Lower lobe of right lung (tissue), 2 donors: ENCODE measurements around the gene TTC23L. TPM values are rescaled to one million over a fixed set of nuclear protein-coding genes. Genes with fewer than 3 reads are reported as not detected.
A peak's percentile ranks its signal among the peaks of the same experiment; 100 is the strongest.

Source experiments
- ATAC-seq, 2 donors: fragments of 200-7000 bp; cut with Tn5 transposase; one replicate each; pipeline ENCODE4 v1.9.1; 2020 to 2022; ENCODE audit warnings: mild to moderate bottlenecking in 2 of 2, moderate library complexity in 2 of 2
- DNase-seq: peaks from one replicate; pipeline ENCODE4 v3.0.0-alpha.2; 2020
- H3K27ac ChIP-seq: fragments of 200-600 bp; one replicate; pipeline ENCODE4 v1.8.0; 2022
- H3K27me3 ChIP-seq: fragments of 200-600 bp; one replicate; pipeline ENCODE4 v1.8.0; 2022; ENCODE audit warnings: low read depth
- H3K36me3 ChIP-seq: fragments of 200-600 bp; one replicate; pipeline ENCODE4 v1.8.0; 2022; ENCODE audit warnings: mild to moderate bottlenecking
- H3K4me1 ChIP-seq: fragments of 200-600 bp; one replicate; pipeline ENCODE4 v1.8.0; 2022
- H3K4me3 ChIP-seq: fragments of 200-600 bp; one replicate; pipeline ENCODE4 v1.8.0; 2022; ENCODE audit warnings: mild to moderate bottlenecking
- H3K9me3 ChIP-seq: fragments of 200-600 bp; one replicate; pipeline ENCODE4 v1.8.0; 2022
- intact Hi-C: fragments of 100-400 bp; cut with DNase I; formaldehyde crosslinking; loops from one replicate; pipeline ENCODE4 v1.11.0; 2022
- total RNA-seq: library from RNA; stranded (reverse); fragmentation: NEBNext Ultra II Directional; extraction: Animal tissue kit (Norgen Biotek cat#: 25700); gene quantifications from one replicate; pipeline ENCODE4 v1.2.1, GENCODE V29; 2021
- TF ChIP-seq, protein P1 (sequence below): fragments of 200-600 bp; IDR thresholded peaks from one replicate; pipeline ENCODE4 v1.8.0; 2022; ENCODE audit warnings: antibody characterized with exemption, mild to moderate bottlenecking
- donor health status: DM: no; HTN: yes; CAD: no; lungs with severe emphysema.

Gene TTC23L
- total RNA-seq, 1 donor from 2014 or later, result 1.3 TPM

- Histone ChIP-seq H3K9me3 (no peaks in the 10 kb centered on the region), H3K27ac (no peak overlapping the region), H3K36me3 (no peaks in the 10 kb centered on the region), H3K4me1 (no peaks in the 10 kb centered on the region), H3K4me3 (no peak overlapping the region), H3K27me3 (no peaks in the 10 kb centered on the region)
- no peak for ATAC-seq
- intact Hi-C loops, result no loop called here
- DNase-seq, result no peak
- TF ChIP-seq, protein P1, sequence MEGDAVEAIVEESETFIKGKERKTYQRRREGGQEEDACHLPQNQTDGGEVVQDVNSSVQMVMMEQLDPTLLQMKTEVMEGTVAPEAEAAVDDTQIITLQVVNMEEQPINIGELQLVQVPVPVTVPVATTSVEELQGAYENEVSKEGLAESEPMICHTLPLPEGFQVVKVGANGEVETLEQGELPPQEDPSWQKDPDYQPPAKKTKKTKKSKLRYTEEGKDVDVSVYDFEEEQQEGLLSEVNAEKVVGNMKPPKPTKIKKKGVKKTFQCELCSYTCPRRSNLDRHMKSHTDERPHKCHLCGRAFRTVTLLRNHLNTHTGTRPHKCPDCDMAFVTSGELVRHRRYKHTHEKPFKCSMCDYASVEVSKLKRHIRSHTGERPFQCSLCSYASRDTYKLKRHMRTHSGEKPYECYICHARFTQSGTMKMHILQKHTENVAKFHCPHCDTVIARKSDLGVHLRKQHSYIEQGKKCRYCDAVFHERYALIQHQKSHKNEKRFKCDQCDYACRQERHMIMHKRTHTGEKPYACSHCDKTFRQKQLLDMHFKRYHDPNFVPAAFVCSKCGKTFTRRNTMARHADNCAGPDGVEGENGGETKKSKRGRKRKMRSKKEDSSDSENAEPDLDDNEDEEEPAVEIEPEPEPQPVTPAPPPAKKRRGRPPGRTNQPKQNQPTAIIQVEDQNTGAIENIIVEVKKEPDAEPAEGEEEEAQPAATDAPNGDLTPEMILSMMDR, result no peak
Observed at GRCh38 chr5:34869256-34869655, 30.3 kb downstream of the TTC23L start.

GRCh38 chr5:34870382-34870781 is 31.4 kb downstream of the TTC23L start:
- TF ChIP-seq, protein P1, result no peak
- no peaks in the 10 kb centered on the region for H3K4me1 ChIP-seq
- no peak overlapping the region for H3K27ac ChIP-seq
- ATAC-seq (no peak), DNase-seq (no peak)
- intact Hi-C loops, result no loop called here
- H3K9me3 ChIP-seq, result no peaks in the 10 kb centered on the region
- H3K36me3 ChIP-seq, result no peaks in the 10 kb centered on the region
- no peaks in the 10 kb centered on the region for H3K27me3 ChIP-seq
- H3K4me3 ChIP-seq, result no peak overlapping the region

- ATAC-seq (no peak), DNase-seq (no peak)
- intact Hi-C loops, result no loop called here
- H3K9me3 ChIP-seq, result no peaks in the 10 kb centered on the region
- no peak overlapping the region for H3K4me3 ChIP-seq
- TF ChIP-seq, protein P1, result no peak
- H3K36me3 ChIP-seq, result no peaks in the 10 kb centered on the region
- no peak overlapping the region for H3K27ac ChIP-seq
- no peaks in the 10 kb centered on the region for H3K27me3 ChIP-seq
- no peaks in the 10 kb centered on the region for H3K4me1 ChIP-seq
Observed at GRCh38 chr5:34876275-34876674, 37.3 kb downstream of the TTC23L start.

DNA sequence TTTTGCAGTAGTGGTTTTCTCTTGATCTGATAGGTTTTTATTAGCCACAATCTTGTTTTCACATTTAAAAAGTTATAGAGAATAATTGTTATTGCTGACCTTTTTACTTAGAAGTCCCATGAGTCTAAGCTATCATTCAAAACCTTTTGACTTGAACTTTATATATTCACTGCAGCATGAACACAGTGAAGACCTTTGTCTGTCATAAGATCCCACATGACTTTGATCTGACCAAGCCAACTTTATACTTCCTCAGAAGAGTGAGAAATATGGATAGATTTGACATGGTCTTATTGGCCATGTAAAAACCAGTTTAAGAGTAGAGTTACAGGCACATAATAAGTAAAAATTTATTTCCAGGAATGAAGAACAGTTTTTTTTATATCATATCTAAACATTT is 42.3 kb downstream of the TTC23L start:
- TF ChIP-seq, protein P1, result no peak
- no peak overlapping the region for H3K4me3 ChIP-seq
- no peak overlapping the region for H3K27ac ChIP-seq
- intact Hi-C loops, result no loop called here
- no peaks in the 10 kb centered on the region for H3K4me1 ChIP-seq
- no peaks in the 10 kb centered on the region for H3K27me3 ChIP-seq
- no peaks in the 10 kb centered on the region for H3K36me3 ChIP-seq
- H3K9me3 ChIP-seq, result no peaks in the 10 kb centered on the region
- no peak for ATAC-seq
- DNase-seq, result no peak

DNA sequence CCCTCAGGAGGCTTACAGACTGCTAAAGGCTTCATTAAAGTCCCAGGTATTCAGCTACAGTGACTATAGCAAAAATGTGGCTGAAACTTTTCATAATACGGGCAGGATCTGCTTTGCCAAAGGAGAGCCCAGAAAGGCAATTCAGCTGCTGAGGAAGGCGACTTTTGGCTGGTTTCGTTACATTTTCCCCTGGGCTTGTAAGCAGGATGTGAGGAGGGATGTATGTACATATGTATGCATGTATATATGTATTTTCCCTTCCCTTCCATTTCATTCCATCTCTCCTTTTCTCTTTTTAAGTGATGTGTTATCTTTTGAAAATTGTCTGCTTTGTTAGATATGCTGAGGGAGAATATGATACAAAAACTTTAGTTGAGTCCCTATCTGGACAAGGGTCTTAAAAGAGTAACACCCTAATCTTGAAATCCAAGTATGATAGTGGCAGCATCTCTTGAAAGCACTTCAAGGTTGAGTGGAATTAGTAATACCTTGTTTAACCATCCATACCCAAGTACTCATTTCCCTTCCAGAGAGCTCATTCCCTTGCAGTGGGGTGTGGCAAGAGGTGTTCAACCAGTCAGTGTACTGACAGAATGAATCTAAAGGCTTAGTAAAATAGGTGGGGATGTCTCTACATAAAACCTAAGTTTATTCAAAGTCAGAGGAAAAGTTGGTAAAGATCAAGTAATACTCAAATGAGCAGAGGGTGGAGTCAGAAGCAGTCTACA is 47.6 kb downstream of the TTC23L start:
- no peak for DNase-seq
- no peaks in the 10 kb centered on the region for H3K9me3 ChIP-seq
- no peaks in the 10 kb centered on the region for H3K4me1 ChIP-seq
- intact Hi-C loops, result no loop called here
- peak in 1 of 2 donors; percentile 70 for ATAC-seq
- H3K36me3 ChIP-seq, result no peaks in the 10 kb centered on the region
- no peaks in the 10 kb centered on the region for H3K27me3 ChIP-seq
- no peak overlapping the region for H3K4me3 ChIP-seq
- TF ChIP-seq, protein P1, result no peak
- no peak overlapping the region for H3K27ac ChIP-seq
